Endothelial cell of umbilical vein (primary cell): ENCODE results near the gene STK39. TPM values are rescaled to one million over a fixed set of nuclear protein-coding genes. Genes with fewer than 3 reads are reported as not detected.

Experiments used
- BruUV-seq: library from RNA; stranded (reverse); fragments of 400-500 nt; replicated peaks from 2 replicates; lab custom pipeline; 2021; lab: Mats Ljungman, UMichigan
- CTCF ChIA-PET: fragments of 300-600, 350-600 bp; sonication (Branson Sonifier 250); formaldehyde crosslinking; loops from one replicate; lab custom pipeline; 2021; ENCODE audit warnings: antibody characterized with exemption, inconsistent platforms; lab: Charles Lee
- POLR2A ChIA-PET: fragments of 300-600, 350-600 bp; sonication (Branson Sonifier 250); formaldehyde crosslinking; loops from one replicate; lab custom pipeline; 2021; ENCODE audit warnings: antibody characterized with exemption, inconsistent platforms; lab: Charles Lee
- DNase-seq: peaks from one replicate; pipeline ENCODE4 v3.0.0-alpha.2; 2011; ENCODE audit warnings: low read depth, low spot score
- FAIRE-seq: peaks from 2 replicates; lab custom pipeline; 2011; peaks lifted over from hg19 to GRCh38; lab: Jason Lieb, UNC
- H2AFZ ChIP-seq: 2 replicates; pipeline ENCODE4 v1.6.0; 2012; ENCODE audit warnings: low read depth, low read length, control low read depth, inconsistent platforms
- H3K27ac ChIP-seq: 2 replicates; pipeline ENCODE4 v1.5.1; 2011; ENCODE audit warnings: low read depth, mild to moderate bottlenecking, control low read depth, low read length, moderate library complexity; ENCODE audit not compliant: insufficient read depth
- H3K27me3 ChIP-seq, 2 experiments: 2 replicates each; pipeline versions ENCODE4 v1.6.0 to v1.6.1; 2011; ENCODE audit warnings: low read length in 2 of 2, mixed read lengths in 1 of 2; ENCODE audit not compliant: control insufficient read depth in 2 of 2, insufficient read depth in 2 of 2
- H3K36me3 ChIP-seq, 2 experiments: 2 replicates in 1 of 2; 3 replicates in 1 of 2; pipeline ENCODE4 v1.5.1; 2011; ENCODE audit warnings: low read length in 2 of 2, mild to moderate bottlenecking in 1 of 2, moderate library complexity in 1 of 2; ENCODE audit not compliant: control insufficient read depth in 2 of 2, insufficient read depth in 2 of 2; ENCODE audit errors: extremely low read depth in 1 of 2
- H3K4me1 ChIP-seq: 3 replicates; pipeline ENCODE4 v1.5.1; 2011; ENCODE audit warnings: mild to moderate bottlenecking, low read length; ENCODE audit not compliant: control insufficient read depth, insufficient read depth; ENCODE audit errors: extremely low read depth
- H3K4me2 ChIP-seq: 2 replicates; pipeline ENCODE4 v1.6.1; 2011; ENCODE audit warnings: low read length, control low read depth, mixed read lengths; ENCODE audit not compliant: insufficient read depth
- H3K4me3 ChIP-seq, 3 experiments: fragments of 200-600 bp in 1 of 3; sonication (generic), shearing (Covaris generic) in 1 of 3; replicated peaks in 1 of 3; 2 replicates each; pipeline ENCODE4 v1.5.1; 2011 to 2016; ENCODE audit warnings: control low read depth in 3 of 3, low read length in 3 of 3, mild to moderate bottlenecking in 2 of 3, inconsistent platforms in 1 of 3, low read depth in 1 of 3, moderate library complexity in 1 of 3; ENCODE audit not compliant: insufficient read depth in 1 of 3
- H3K79me2 ChIP-seq: 2 replicates; pipeline ENCODE4 v1.6.0; 2012; ENCODE audit warnings: low read length, inconsistent platforms; ENCODE audit not compliant: control insufficient read depth, insufficient read depth
- H3K9ac ChIP-seq: replicated peaks from 2 replicates; pipeline ENCODE3; 2011; ENCODE audit warnings: low read length, control low read depth; ENCODE audit not compliant: insufficient read depth; ENCODE audit errors: extremely low read depth
- H3K9me1 ChIP-seq: replicated peaks from 3 replicates; pipeline ENCODE4 v1.6.0; 2011; ENCODE audit warnings: mild to moderate bottlenecking, low read length; ENCODE audit not compliant: control insufficient read depth, insufficient read depth; ENCODE audit errors: extremely low read depth
- H3K9me3 ChIP-seq: replicated peaks from 2 replicates; pipeline ENCODE4 v1.5.1; 2012; ENCODE audit warnings: low read length, inconsistent platforms; ENCODE audit not compliant: control insufficient read depth, insufficient read depth
- H4K20me1 ChIP-seq: replicated peaks from 2 replicates; pipeline ENCODE3; 2011; ENCODE audit warnings: mild to moderate bottlenecking, low read length; ENCODE audit not compliant: control insufficient read depth, insufficient read depth; ENCODE audit errors: extremely low read depth
- EZH2 ChIP-seq: IDR thresholded peaks from 2 replicates; pipeline ENCODE4 v1.6.1; 2012; ENCODE audit warnings: borderline replicate concordance, low read depth, mild to moderate bottlenecking, moderate library complexity, low read length, inconsistent platforms; ENCODE audit not compliant: severe bottlenecking
- FOS ChIP-seq: IDR thresholded peaks from 2 replicates; pipeline ENCODE4 v1.6.1; 2011; ENCODE audit warnings: mild to moderate bottlenecking, low read length, moderate library complexity, borderline replicate concordance; ENCODE audit not compliant: insufficient read depth
- GATA2 ChIP-seq: IDR thresholded peaks from 2 replicates; pipeline ENCODE4 v1.7.0; 2011; ENCODE audit warnings: low read depth, mild to moderate bottlenecking, moderate library complexity, mixed read lengths, low read length; ENCODE audit not compliant: insufficient read length, insufficient read depth
- JUN ChIP-seq: IDR thresholded peaks from 2 replicates; pipeline ENCODE4 v1.6.1; 2011; ENCODE audit warnings: borderline replicate concordance, low read depth; ENCODE audit not compliant: insufficient read length, insufficient read depth
- MAX ChIP-seq: IDR thresholded peaks from 2 replicates; pipeline ENCODE4 v1.6.1; 2011; ENCODE audit not compliant: insufficient read depth, insufficient read length
- MYC ChIP-seq: IDR thresholded peaks from one replicate; pipeline ENCODE4 v1.6.1; 2011; ENCODE audit warnings: mild to moderate bottlenecking, low read depth, low read length
- POLR2A ChIP-seq: IDR thresholded peaks from 2 replicates; pipeline ENCODE4 v1.6.1; 2012; ENCODE audit warnings: low read depth, mild to moderate bottlenecking, control low read depth, low read length
- POLR2AphosphoS5 ChIP-seq: IDR thresholded peaks from 2 replicates; pipeline ENCODE4 v1.6.1; 2012; ENCODE audit warnings: low read depth, mild to moderate bottlenecking, control low read depth, low read length, moderate library complexity; ENCODE audit not compliant: insufficient read depth
- dilution Hi-C: fragments of 300-500 bp; cut with MboI; formaldehyde crosslinking; loops from one replicate; pipeline ENCODE4 v1.15.0; 2019; ENCODE audit warnings: low sequenced_read_pairs; ENCODE audit not compliant: extremely low pct_ligation_motif_present
- intact Hi-C: fragments of 100-400 bp; cut with micrococcal nuclease; formaldehyde crosslinking; loops from one replicate; pipeline ENCODE4 v1.10.0; 2022
- polyA plus RNA-seq, 4 experiments: library from polyadenylated mRNA; depleted of rRNA in 3 of 4; stranded (reverse) in 3 of 4; unstranded in 1 of 4; fragments of >200 nt; gene quantifications; 2 replicates each; pipeline versions ENCODE4 v1.2.1 to v1.2.3, GENCODE V29; 2011 to 2012; ENCODE audit warnings: missing spikeins in 1 of 4
- total RNA-seq: library from RNA; stranded (reverse); gene quantifications from 2 replicates; pipeline ENCODE4 v1.2.3, GENCODE V29; 2021
- TF ChIP-seq, protein P1 (sequence below), 2 donors: IDR thresholded peaks; 1 replicate in 1 of 2; 2 replicates in 1 of 2; pipeline ENCODE4 v1.5.1; 2011; ENCODE audit warnings: low read length in 2 of 2, mild to moderate bottlenecking in 2 of 2, moderate library complexity in 2 of 2, control low read depth in 1 of 2, inconsistent platforms in 1 of 2, low read depth in 1 of 2; ENCODE audit not compliant: insufficient read depth in 1 of 2; ENCODE audit errors: extremely low read depth in 1 of 2

STK39 gene
- total and polyA plus RNA-seq, 2 donors (not counting 3 experiments of a cell fraction or from before 2014, with no cell fraction given), result 4.6 to 13.1 TPM

- POLR2A ChIA-PET, result no interaction called here
- H3K27ac ChIP-seq, result no peak overlapping the region
Observed at GRCh38 chr2:168138374-168138773, 109.0 kb downstream of the STK39 start.

More at GRCh38 chr2:168138374-168138773, 109.0 kb downstream of the STK39 start:
- Histone ChIP-seq H3K36me3 (no peaks in the 10 kb centered on the region), H3K27me3 (no peaks in the 10 kb centered on the region), H3K9me3 (no peaks in the 10 kb centered on the region), H4K20me1 (no peaks in the 10 kb centered on the region), H3K79me2 (no peaks in the 10 kb centered on the region), H2AFZ (no peak overlapping the region), H3K4me3 (no peak overlapping the region), H3K4me2 (no peak overlapping the region), H3K9ac (no peak overlapping the region), H3K9me1 (no peaks in the 10 kb centered on the region), H3K4me1 (peaks cover 9% of the 10 kb centered on the region)
- BruUV-seq, result no TSS peak
- TF ChIP-seq JUN (no peak), POLR2A (no peak), EZH2 (no peak), POLR2AphosphoS5 (no peak), GATA2 (no peak), MYC (no peak), MAX (no peak), FOS (no peak)
- TF ChIP-seq, protein P1, sequence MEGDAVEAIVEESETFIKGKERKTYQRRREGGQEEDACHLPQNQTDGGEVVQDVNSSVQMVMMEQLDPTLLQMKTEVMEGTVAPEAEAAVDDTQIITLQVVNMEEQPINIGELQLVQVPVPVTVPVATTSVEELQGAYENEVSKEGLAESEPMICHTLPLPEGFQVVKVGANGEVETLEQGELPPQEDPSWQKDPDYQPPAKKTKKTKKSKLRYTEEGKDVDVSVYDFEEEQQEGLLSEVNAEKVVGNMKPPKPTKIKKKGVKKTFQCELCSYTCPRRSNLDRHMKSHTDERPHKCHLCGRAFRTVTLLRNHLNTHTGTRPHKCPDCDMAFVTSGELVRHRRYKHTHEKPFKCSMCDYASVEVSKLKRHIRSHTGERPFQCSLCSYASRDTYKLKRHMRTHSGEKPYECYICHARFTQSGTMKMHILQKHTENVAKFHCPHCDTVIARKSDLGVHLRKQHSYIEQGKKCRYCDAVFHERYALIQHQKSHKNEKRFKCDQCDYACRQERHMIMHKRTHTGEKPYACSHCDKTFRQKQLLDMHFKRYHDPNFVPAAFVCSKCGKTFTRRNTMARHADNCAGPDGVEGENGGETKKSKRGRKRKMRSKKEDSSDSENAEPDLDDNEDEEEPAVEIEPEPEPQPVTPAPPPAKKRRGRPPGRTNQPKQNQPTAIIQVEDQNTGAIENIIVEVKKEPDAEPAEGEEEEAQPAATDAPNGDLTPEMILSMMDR (IDR thresholded peaks at IDR 0.05; ENCODE audit: extremely low read depth in 1 of 2, insufficient read depth in 1 of 2, low read depth in 1 of 2, low read length in 2 of 2), result no peak
- DNase-seq (no peak), FAIRE-seq (no peak)
- dilution Hi-C loops, result no loop called here
- intact Hi-C loops, result loop anchor here (5.0 to 10.0 kb wide), 3 partner anchors 204 to 779 kb away; no protein-coding TSS in a partner anchor
- CTCF ChIA-PET, result interaction anchor here (1.1 to 2.0 kb wide), 3 partner anchors 18 to 199 kb away, joined by 3 to 8 read pairs (median 4); no protein-coding TSS in a partner anchor
